GM18505 (cell line): ENCODE data around the gene NUDT16L1.
A peak's percentile ranks its signal among the peaks of the same experiment; 100 is the strongest.

Source experiments
- ATAC-seq: cut with Tn5 transposase; IDR thresholded peaks from one replicate; pipeline ENCODE4 v1.9.1; 2021; ENCODE audit not compliant: unreplicated experiment
- POLR2A ChIP-seq: IDR thresholded peaks from 4 replicates; pipeline ENCODE4 v1.6.1; 2011; ENCODE audit warnings: borderline replicate concordance; ENCODE audit not compliant: insufficient read depth, insufficient read length; ENCODE audit errors: extremely low read depth

The NUDT16L1 gene

GRCh38 chr16:4709481-4709880 is 16.1 kb downstream of the NUDT16L1 start:
- no peak for ATAC-seq
- no peak for TF ChIP-seq POLR2A

GRCh38 chr16:4713663-4714501 is 20.5 kb downstream of the NUDT16L1 start:
- no peak for TF ChIP-seq POLR2A
- ATAC-seq = no peak

DNA sequence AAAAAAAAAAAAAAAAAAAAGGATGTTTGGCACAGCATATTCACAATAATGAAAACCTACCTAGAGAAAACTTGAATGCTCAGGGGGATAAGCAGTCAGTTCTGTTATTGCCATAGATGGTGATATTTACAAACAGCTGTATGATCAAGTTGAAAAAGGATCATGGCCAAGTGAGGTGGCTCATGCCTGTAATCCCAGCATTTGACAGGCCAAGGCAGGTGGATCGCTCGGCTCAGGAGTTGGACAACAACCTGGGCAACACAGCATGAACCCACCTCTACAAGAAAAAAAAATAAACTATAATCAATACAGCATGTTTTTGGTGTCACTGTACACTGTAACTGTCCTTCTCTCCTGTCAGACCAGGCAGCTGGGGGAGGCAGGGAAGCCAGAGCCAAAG is 21.6 kb downstream of the NUDT16L1 start:
- ATAC-seq = no peak
- TF ChIP-seq POLR2A = no peak

- no peak for TF ChIP-seq POLR2A
- ATAC-seq = no peak
Observed at GRCh38 chr16:4718466-4718865, 25.1 kb downstream of the NUDT16L1 start.

DNA sequence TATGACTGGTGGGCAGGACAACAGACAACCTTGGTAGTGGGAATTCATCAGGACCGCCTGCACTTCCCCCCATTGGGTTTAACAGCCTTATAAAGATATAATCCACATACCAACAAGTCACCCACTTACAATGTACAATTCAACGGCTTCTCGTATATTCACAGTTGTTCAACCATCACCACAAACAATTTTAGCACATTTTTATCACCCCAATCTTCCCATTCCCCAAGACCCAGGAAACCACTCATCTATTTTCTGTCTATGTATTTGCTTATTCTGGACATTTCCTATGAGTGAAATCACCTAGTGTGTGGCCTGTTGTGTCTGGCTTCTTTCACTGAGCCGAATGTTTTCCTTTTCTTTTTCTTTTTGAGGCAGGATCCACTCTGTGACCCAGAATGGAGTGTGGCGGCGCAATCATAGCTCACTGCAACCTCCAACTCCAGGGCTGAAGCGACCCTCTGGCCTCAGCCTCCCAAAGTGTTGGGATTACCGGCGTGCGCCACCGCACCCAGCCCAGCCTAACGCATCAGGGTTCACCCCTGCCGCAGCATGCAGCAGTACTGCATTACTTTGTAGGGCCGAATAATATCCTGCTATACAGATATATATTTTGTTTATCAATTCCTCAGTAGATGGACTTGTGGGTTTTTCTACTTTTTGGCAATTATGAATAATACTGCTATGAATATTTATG is 29.9 kb downstream of the NUDT16L1 start:
- ATAC-seq = no peak

GRCh38 chr16:4724661-4725270 is 31.4 kb downstream of the NUDT16L1 start:
- TF ChIP-seq POLR2A = no peak
- ATAC-seq = no peak

More for the DNA sequence above, 29.9 kb downstream of the NUDT16L1 start:
- TF ChIP-seq POLR2A = no peak

DNA sequence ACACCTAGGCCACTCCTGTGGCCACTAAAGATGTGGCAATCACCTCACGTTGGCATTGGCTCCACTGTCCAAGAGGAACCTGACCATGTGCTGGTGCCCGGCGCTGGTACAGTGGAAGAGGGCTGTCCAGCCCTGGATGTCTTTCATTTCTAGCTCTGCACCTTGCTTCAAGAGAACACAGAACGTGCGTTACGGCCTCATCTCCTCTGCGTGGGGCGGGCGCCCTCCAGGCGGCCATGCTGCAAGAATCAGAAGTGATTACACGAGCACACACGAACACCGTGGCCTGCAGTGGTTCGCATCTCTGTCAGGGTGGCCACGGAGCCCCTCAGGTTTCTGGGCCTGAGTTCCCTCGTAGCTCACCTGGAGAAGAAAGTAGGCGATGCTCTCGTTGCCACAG is 33.3 kb downstream of the NUDT16L1 start:
- ATAC-seq = no peak
- no peak for TF ChIP-seq POLR2A

DNA sequence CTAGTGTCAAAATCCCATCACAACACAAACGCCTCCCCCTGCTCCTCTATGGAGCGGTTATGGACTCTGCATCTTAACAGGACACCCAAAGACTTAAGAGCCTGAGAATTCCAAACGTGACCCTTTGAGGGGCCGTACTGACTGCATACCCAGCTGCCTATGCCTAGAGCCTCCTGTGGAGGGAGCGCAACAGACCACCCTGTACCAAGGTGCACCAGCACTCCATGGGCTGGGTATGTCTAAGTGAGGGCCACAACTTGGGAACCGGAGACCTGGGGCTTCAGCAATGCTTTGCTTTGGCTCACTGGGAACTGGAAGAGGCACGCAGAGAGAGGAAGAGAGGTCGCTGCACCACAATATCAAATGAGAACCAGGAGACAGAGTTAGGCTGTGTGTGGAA is 35.3 kb downstream of the NUDT16L1 start:
- ATAC-seq = no peak
- TF ChIP-seq POLR2A = no peak

DNA sequence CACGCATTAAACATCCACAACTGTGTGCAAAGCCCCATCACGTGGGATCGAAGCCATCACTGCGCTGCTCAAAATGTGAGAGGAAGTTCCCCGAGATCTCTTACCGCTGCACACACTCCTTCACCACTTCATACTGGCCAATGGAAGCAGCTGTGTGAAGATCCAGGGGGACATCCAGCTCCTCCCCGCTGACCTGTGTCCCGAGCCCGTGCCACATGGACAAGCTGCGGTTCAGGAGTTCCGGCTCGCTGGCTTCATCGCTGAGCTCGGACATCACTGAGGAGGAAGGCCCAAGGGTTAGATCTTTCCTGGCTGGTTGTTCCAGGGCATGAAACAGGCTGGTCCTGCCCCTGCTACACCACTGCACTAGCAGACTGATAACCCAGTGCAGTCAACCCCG is 36.5 kb downstream of the NUDT16L1 start:
- no peak for ATAC-seq
- TF ChIP-seq POLR2A = no peak

DNA sequence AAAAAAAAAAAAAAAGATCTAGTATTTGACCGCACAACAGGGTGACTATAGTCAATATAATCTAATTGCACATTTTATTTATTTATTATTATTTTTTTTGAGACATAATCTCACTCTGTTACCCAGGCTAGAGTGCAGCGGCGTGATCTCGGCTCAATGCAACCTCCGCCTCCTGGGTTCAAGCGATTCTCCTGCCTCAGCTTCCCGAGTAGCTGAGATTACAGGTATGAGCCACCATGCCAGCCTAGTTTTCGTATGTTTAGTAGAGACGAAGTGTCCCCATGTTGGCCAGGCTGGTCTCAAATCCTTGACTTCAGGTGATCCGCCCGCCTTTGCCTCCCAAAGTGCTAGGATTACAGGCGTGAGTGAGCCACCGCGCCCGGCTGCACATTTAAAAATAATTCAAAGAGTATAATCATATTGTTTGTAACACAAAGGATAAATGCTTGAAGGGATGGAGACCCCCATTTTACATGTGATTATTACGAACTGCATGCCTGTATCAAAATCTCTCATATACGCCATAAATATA is 39.9 kb downstream of the NUDT16L1 start:
- no peak for TF ChIP-seq POLR2A
- no peak for ATAC-seq

DNA sequence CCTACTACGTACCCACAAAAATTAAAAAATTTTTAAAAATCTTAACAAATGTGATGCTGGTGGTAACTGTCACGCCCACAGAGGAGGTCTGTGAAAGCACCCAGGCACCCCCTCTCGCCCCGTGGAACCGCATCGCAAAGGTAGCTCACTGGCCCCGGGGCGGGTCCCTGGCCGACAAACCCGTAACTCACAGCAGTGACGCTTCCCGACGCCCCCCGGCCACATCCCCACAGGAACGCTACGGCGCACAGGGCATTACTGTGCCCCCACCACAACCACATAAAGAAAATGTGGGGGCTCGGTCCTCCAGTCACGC is 40.3 kb downstream of the NUDT16L1 start:
- ATAC-seq = peak; percentile 9

DNA sequence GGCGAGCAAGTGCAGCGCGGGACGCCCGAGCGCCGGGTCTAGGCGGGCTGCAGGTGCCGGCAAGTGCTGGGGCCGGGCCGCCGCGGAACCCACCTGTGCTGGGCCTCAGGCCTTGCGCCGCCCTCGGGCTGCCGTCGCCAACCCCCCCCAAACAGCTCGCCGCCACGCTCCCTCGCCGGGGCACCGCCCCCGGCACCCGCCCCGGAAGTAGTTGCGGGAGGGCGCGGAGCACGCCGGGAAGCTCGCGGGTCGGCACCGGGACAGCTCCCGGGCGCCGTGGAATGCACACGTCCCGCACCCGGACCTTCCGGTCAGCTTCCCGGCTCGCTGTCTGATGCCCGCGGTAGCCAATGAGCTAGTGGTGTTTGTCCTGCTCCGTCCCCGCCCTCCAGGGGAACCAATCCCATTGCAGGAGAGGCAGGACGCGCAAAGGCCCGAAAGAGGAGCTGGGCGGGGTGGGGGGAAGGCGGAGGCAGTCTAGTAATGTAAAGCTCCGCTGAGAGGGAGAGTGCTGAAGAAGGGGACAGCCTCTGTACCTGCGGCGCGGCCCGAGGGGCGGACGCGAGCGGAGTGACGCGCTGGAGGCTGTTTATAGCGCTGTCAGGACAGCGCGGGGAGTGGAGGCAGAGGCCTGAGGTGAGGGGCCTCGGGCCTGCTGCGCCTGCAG is 40.8 kb downstream of the NUDT16L1 start, which contains the start of the genes ANKS3 and DNAAF8:
Gene ANKS3, minus strand, starts transcription at position 209 of the 667 bp plus-strand sequence. CDS start 4,122 bp downstream, outside the sequence.
Gene DNAAF8, plus strand, starts transcription at position 475 of the 667 bp plus-strand sequence. CDS start 1,978 bp downstream, outside the sequence.
- peak; percentile 58 for TF ChIP-seq POLR2A
- peak; percentile 73 for ATAC-seq

More for the DNA sequence above, 40.3 kb downstream of the NUDT16L1 start:
- no peak for TF ChIP-seq POLR2A
